ENCODE measurements around the gene HMG20B. TPM values are rescaled to one million over a fixed set of nuclear protein-coding genes. Genes with fewer than 3 reads are reported as not detected.
"Not testable (repeated sequence)": the region's sequence is repeated elsewhere in the genome, so short reads cannot be mapped to it uniquely, and the experiment has no call there.

Gene HMG20B
- total RNA-seq, 5 donors from 2014 or later (not counting 1 experiment from before 2014, with no cell fraction given), result 38.0 to 81.6 (median 74.7) TPM

DNA sequence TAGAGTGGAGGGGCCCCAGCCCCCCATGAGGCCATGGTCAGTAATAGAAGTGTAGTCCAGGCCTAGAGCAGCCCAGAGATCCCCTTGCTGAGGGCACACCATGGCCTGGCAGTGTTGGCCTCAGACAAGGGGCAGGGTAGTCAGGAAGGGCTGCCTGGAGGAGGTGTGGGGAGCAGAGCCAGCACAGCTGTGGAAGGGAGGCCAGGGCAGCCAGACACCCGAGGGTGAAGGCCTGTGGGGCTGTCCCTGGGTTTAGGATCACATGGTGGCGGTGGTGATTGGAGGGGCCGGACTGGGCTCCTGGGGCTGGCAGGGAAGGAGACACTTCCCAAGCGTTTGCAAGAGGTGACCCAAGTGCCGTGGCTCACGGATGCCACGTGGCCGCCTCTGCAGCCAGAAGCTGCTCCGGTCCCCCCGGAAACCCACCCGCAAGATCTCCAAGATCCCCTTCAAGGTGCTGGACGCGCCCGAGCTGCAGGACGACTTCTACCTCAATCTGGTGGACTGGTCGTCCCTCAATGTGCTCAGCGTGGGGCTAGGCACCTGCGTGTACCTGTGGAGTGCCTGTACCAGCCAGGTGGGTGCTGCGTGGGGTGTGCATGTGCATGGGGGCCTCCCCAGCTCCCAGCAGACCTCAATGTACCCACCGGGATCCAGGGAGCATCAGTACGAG is 45.4 kb upstream of the HMG20B start:
- no peak overlapping the region for H3K4me3 Mint-ChIP-seq
- ChIA-PET CTCF (no interaction called here), POLR2A (no interaction called here)
- Histone ChIP-seq H3K36me3 (ENCODE audit: control insufficient read depth in 2 of 2, extremely low read depth in 1 of 2, insufficient read depth in 1 of 2, low read length in 1 of 2) (peaks cover 21 to 69% of the 10 kb centered on the region in 2 donors), H3K4me3 (ENCODE audit: control insufficient read depth in 1 of 2, extremely low read depth in 1 of 2, low read length in 1 of 2) (no peak overlapping the region), H3K4me1 (ENCODE audit: control insufficient read depth in 1 of 2, extremely low read depth in 1 of 2, insufficient read depth in 2 of 2, low read length in 2 of 2) (no peaks in the 10 kb centered on the region), H3K9me3 (no peaks in the 10 kb centered on the region), H3K27me3 (replicated peaks in 1 of 2; ENCODE audit: control insufficient read depth in 2 of 2, extremely low read depth in 1 of 2, insufficient read depth in 2 of 2, low read length in 1 of 2) (no peaks in the 10 kb centered on the region), H3K27ac (ENCODE audit: low read length) (no peak overlapping the region)
- H3K36me3 Mint-ChIP-seq, result peaks cover 6% of the 10 kb centered on the region
- H3K27ac Mint-ChIP-seq, result peak overlapping the region in 1 of 2 donors; percentile 61
- 97% methylated on average over 20 of the region's 21 CpGs for WGBS (ENCODE audit: insufficient coverage)
- no peaks in the 10 kb centered on the region for H3K4me1 Mint-ChIP-seq
- no peaks in the 10 kb centered on the region for H3K9me3 Mint-ChIP-seq
- DNase-seq (no peak), ATAC-seq (replicated peaks in 1 of 4) (no peak)
- H3K27me3 Mint-ChIP-seq, result no peaks in the 10 kb centered on the region

DNA sequence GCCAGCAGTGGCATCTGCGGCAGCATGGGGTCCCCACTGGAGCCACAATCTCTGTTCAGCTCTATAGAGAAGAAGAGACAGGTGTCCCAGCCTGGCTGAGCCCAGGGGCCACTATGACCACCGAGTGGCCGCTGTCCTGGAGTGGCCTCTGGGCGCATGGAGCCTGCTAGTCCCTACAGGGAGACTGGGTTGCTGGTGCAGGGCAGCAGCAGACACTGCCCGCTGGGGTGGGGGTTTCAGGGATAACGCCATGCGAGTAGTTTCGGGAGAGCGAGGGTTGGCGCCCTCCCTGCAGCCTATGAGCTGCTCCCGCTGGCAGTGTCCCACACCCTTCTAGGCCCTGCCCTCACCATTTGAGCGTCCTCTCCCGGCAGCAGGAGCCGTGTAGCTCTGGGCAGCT is 44.7 kb upstream of the HMG20B start:
- H3K36me3 Mint-ChIP-seq, result peaks cover 6% of the 10 kb centered on the region
- WGBS (ENCODE audit: insufficient coverage), result 98% methylated on average over 14 of the region's 14 CpGs
- no peak overlapping the region for H3K4me3 Mint-ChIP-seq
- H3K36me3 ChIP-seq (ENCODE audit: control insufficient read depth in 2 of 2, extremely low read depth in 1 of 2, insufficient read depth in 1 of 2, low read length in 1 of 2), result peaks cover 22 to 70% of the 10 kb centered on the region in 2 donors
- H3K27ac ChIP-seq (ENCODE audit: low read length), result no peak overlapping the region
- H3K4me1 Mint-ChIP-seq, result no peaks in the 10 kb centered on the region
- H3K27ac Mint-ChIP-seq, result no peak overlapping the region
- H3K27me3 ChIP-seq (replicated peaks in 1 of 2; ENCODE audit: control insufficient read depth in 2 of 2, extremely low read depth in 1 of 2, insufficient read depth in 2 of 2, low read length in 1 of 2), result no peaks in the 10 kb centered on the region
- no peak overlapping the region for H3K4me3 ChIP-seq (ENCODE audit: control insufficient read depth in 1 of 2, extremely low read depth in 1 of 2, low read length in 1 of 2)
- ATAC-seq (replicated peaks in 1 of 4) (no peak), DNase-seq (no peak)
- no peaks in the 10 kb centered on the region for H3K4me1 ChIP-seq (ENCODE audit: control insufficient read depth in 1 of 2, extremely low read depth in 1 of 2, insufficient read depth in 2 of 2, low read length in 2 of 2)
- ChIA-PET POLR2A (no interaction called here), CTCF (no interaction called here)
- no peaks in the 10 kb centered on the region for H3K9me3 ChIP-seq
- no peaks in the 10 kb centered on the region for H3K9me3 Mint-ChIP-seq
- H3K27me3 Mint-ChIP-seq, result no peaks in the 10 kb centered on the region

DNA sequence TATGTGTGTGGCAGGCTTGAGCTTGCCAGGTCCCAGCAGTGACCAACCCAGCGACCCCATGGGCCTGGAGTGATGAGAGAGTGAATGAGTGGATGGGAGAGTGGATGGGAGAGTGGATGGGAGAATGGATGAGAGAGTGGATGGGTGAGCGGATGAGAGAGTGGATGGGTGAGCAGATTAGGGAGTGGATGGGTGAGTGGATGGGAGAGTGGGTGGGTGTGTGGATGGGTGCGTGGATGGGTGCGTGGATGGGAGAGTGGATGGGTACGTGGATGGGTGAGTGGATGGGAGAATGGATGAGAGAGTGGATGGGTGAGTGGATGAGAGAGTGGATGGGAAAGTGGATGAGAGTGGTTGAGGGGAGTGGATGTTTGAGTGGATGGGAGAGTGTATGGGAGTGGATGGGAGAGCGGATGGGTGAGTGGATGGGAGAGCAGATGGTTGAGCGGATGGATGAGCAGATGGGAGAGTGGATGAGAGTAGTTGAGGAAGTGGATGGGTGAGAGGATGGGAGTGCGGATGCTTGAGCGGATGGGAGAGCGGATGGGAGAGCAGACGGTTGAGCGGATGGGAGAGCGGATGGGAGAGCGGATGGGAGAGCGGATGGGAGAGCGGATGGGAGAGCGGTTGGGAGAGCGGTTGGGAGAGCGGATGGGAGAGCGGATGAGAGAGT is 44.1 kb upstream of the HMG20B start:
- POLR2A ChIA-PET, result no interaction called here
- DNase-seq (no peak), ATAC-seq (replicated peaks in 1 of 4) (no peak)
- Mint-ChIP-seq H3K9me3 (no peaks in the 10 kb centered on the region), H3K4me3 (no peak overlapping the region), H3K27ac (no peak overlapping the region), H3K36me3 (peaks cover 9% of the 10 kb centered on the region), H3K27me3 (no peaks in the 10 kb centered on the region), H3K4me1 (no peaks in the 10 kb centered on the region)
- Histone ChIP-seq H3K9me3 (no peaks in the 10 kb centered on the region), H3K27ac (ENCODE audit: low read length) (no peak overlapping the region), H3K4me1 (ENCODE audit: control insufficient read depth in 1 of 2, extremely low read depth in 1 of 2, insufficient read depth in 2 of 2, low read length in 2 of 2) (no peaks in the 10 kb centered on the region), H3K4me3 (ENCODE audit: control insufficient read depth in 1 of 2, extremely low read depth in 1 of 2, low read length in 1 of 2) (no peak overlapping the region), H3K27me3 (replicated peaks in 1 of 2; ENCODE audit: control insufficient read depth in 2 of 2, extremely low read depth in 1 of 2, insufficient read depth in 2 of 2, low read length in 1 of 2) (no peaks in the 10 kb centered on the region), H3K36me3 (ENCODE audit: control insufficient read depth in 2 of 2, extremely low read depth in 1 of 2, insufficient read depth in 1 of 2, low read length in 1 of 2) (peaks cover 25 to 70% of the 10 kb centered on the region in 2 donors)
- WGBS (ENCODE audit: insufficient coverage), result 99% methylated on average over 20 of the region's 20 CpGs
- CTCF ChIA-PET, result no interaction called here

DNA sequence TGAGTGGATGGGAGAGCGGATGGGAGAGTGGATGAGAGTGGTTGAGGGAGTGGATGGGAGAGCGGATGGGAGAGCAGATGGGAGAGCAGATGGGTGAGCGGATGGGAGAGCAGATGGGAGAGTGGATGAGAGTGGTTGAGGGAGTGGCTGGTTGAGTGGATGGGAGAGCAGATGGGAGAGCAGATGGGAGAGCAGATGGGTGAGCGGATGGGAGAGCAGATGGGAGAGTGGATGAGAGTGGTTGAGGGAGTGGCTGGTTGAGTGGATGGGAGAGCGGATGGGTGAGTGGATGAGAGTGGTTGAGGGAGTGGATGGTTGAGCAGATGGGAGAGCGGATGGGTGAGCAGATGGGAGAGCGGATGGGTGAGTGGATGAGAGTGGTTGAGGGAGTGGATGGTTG is 43.4 kb upstream of the HMG20B start:
- POLR2A ChIA-PET; H3K27ac Mint-ChIP-seq; DNase-seq; H3K4me3 Mint-ChIP-seq; H3K36me3 Mint-ChIP-seq; CTCF ChIA-PET; H3K4me1 ChIP-seq (ENCODE audit: control insufficient read depth in 1 of 2, extremely low read depth in 1 of 2, insufficient read depth in 2 of 2, low read length in 2 of 2); H3K4me3 ChIP-seq (ENCODE audit: control insufficient read depth in 1 of 2, extremely low read depth in 1 of 2, low read length in 1 of 2); H3K9me3 Mint-ChIP-seq; H3K27me3 Mint-ChIP-seq; ATAC-seq (replicated peaks in 1 of 4); H3K27me3 ChIP-seq (replicated peaks in 1 of 2; ENCODE audit: control insufficient read depth in 2 of 2, extremely low read depth in 1 of 2, insufficient read depth in 2 of 2, low read length in 1 of 2); H3K4me1 Mint-ChIP-seq; H3K27ac ChIP-seq (ENCODE audit: low read length); H3K9me3 ChIP-seq: not testable (repeated sequence)
- WGBS (ENCODE audit: insufficient coverage), result over 99% methylated on average over 7 of the region's 7 CpGs
- H3K36me3 ChIP-seq (ENCODE audit: control insufficient read depth in 2 of 2, extremely low read depth in 1 of 2, insufficient read depth in 1 of 2, low read length in 1 of 2), result peaks cover 20 to 67% of the 10 kb centered on the region in 2 donors

DNA sequence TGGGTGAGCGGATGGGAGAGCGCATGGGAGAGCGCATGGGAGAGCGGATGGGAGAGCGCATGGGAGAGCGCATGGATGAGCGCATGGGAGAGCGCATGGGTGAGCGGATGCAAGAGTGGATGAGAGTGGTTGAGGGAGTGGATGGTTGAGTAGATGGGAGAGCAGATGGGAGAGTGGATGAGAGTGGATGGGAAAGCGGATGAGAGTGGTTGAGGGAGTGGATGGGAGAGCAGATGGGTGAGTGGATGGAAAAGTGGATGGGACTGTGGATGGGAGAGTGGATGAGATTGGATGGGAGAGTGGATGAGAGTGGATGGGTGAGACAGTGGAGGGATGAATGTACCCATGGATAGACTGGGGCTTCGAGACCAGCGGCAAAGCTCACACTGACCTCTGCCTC is 42.4 kb upstream of the HMG20B start:
- Mint-ChIP-seq H3K36me3 (peaks cover 11% of the 10 kb centered on the region), H3K4me1 (no peaks in the 10 kb centered on the region), H3K27me3 (no peaks in the 10 kb centered on the region), H3K4me3 (no peak overlapping the region), H3K27ac (no peak overlapping the region), H3K9me3 (no peaks in the 10 kb centered on the region)
- peaks cover 18 to 72% of the 10 kb centered on the region in 2 donors for H3K36me3 ChIP-seq (ENCODE audit: control insufficient read depth in 2 of 2, extremely low read depth in 1 of 2, insufficient read depth in 1 of 2, low read length in 1 of 2)
- no peak overlapping the region for H3K27ac ChIP-seq (ENCODE audit: low read length)
- POLR2A ChIA-PET, result no interaction called here
- CTCF ChIA-PET, result no interaction called here
- no peaks in the 10 kb centered on the region for H3K27me3 ChIP-seq (replicated peaks in 1 of 2; ENCODE audit: control insufficient read depth in 2 of 2, extremely low read depth in 1 of 2, insufficient read depth in 2 of 2, low read length in 1 of 2)
- DNase-seq (no peak), ATAC-seq (replicated peaks in 1 of 4) (no peak)
- WGBS (ENCODE audit: insufficient coverage), result over 99% methylated on average over 12 of the region's 12 CpGs
- no peak overlapping the region for H3K4me3 ChIP-seq (ENCODE audit: control insufficient read depth in 1 of 2, extremely low read depth in 1 of 2, low read length in 1 of 2)
- H3K9me3 ChIP-seq, result no peaks in the 10 kb centered on the region
- no peaks in the 10 kb centered on the region for H3K4me1 ChIP-seq (ENCODE audit: control insufficient read depth in 1 of 2, extremely low read depth in 1 of 2, insufficient read depth in 2 of 2, low read length in 2 of 2)

DNA sequence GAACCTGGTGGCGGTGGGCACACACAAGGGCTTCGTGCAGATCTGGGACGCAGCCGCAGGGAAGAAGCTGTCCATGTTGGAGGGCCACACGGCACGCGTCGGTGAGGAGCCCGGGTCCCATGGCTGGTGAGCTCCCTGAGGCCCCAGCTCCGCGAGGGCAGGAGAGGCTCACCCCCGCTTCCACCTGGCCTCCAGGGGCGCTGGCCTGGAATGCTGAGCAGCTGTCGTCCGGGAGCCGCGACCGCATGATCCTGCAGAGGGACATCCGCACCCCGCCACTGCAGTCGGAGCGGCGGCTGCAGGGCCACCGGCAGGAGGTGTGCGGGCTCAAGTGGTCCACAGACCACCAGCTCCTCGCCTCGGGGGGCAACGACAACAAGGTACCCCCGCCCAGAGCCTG is 41.0 kb upstream of the HMG20B start:
- ATAC-seq (replicated peaks in 1 of 4), result no peak
- POLR2A ChIA-PET, result interaction anchor here in 1 of 2 donors (0.6 kb wide), 1 partner anchor 18 kb away, joined by 6 read pairs; no protein-coding TSS in a partner anchor
- WGBS (ENCODE audit: insufficient coverage), result 98% methylated on average over 29 of the region's 29 CpGs
- no peaks in the 10 kb centered on the region for H3K4me1 Mint-ChIP-seq
- no peak overlapping the region for H3K4me3 Mint-ChIP-seq
- no peaks in the 10 kb centered on the region for H3K4me1 ChIP-seq (ENCODE audit: control insufficient read depth in 1 of 2, extremely low read depth in 1 of 2, insufficient read depth in 2 of 2, low read length in 2 of 2)
- H3K27ac ChIP-seq (ENCODE audit: low read length), result no peak overlapping the region
- H3K27me3 ChIP-seq (replicated peaks in 1 of 2; ENCODE audit: control insufficient read depth in 2 of 2, extremely low read depth in 1 of 2, insufficient read depth in 2 of 2, low read length in 1 of 2), result no peaks in the 10 kb centered on the region
- CTCF ChIA-PET, result no interaction called here
- no peak overlapping the region for H3K27ac Mint-ChIP-seq
- peaks cover 22 to 71% of the 10 kb centered on the region in 2 donors for H3K36me3 ChIP-seq (ENCODE audit: control insufficient read depth in 2 of 2, extremely low read depth in 1 of 2, insufficient read depth in 1 of 2, low read length in 1 of 2)
- H3K9me3 Mint-ChIP-seq, result no peaks in the 10 kb centered on the region
- peaks cover 11% of the 10 kb centered on the region for H3K36me3 Mint-ChIP-seq
- DNase-seq, result no peak
- H3K9me3 ChIP-seq, result no peaks in the 10 kb centered on the region
- H3K27me3 Mint-ChIP-seq, result no peaks in the 10 kb centered on the region
- no peak overlapping the region for H3K4me3 ChIP-seq (ENCODE audit: control insufficient read depth in 1 of 2, extremely low read depth in 1 of 2, low read length in 1 of 2)
